PC-9 (cell line): ENCODE data around the gene ZNF423.

Experiments used
- CTCF ChIP-seq: fragments of 200-600 bp; sonication (generic); conservative IDR thresholded peaks from 2 replicates; pipeline ENCODE4 v1.6.1; 2017; ENCODE audit warnings: mixed run types, antibody characterized with exemption, mild to moderate bottlenecking, moderate library complexity
- EZH2 ChIP-seq: fragments of 200-600 bp; sonication (generic); IDR thresholded peaks from 2 replicates; pipeline ENCODE4 v1.8.0; 2017; ENCODE audit warnings: antibody characterized with exemption, low read depth

- TF ChIP-seq CTCF: no peak
- no peak for TF ChIP-seq EZH2
Measured at GRCh38 chr16:49460786-49461470, 395.0 kb downstream of the ZNF423 start.
